ENCODE results near the gene SNX12. TPM values are rescaled to one million over a fixed set of nuclear protein-coding genes. Genes with fewer than 3 reads are reported as not detected.

SNX12 gene
- total and polyA plus RNA-seq, 2 experiments from 2014 or later = 28.5 to 75.3 TPM

- no peak within 1 kb of the TSS for H3K4me2 ChIP-seq
- Mint-ChIP-seq H3K36me3 (ENCODE audit: low read depth) (0 out of 3 replicates have a peak, but pooled peaks cover 5% of the 10 kb centered on the region), H3K27ac (no peak within 1 kb of the TSS), H3K27me3 (ENCODE audit: insufficient read depth, low read depth, poor library complexity) (peaks cover 2% of the 10 kb centered on the region), H3K9me3 (no peaks in the 10 kb centered on the region), H3K4me1 (peaks cover 35% of the 10 kb centered on the region), H3K4me3 (no peak within 1 kb of the TSS)
- H3K27me3 ChIP-seq (ENCODE audit: insufficient read depth) = peaks cover 11% of the 10 kb centered on the region; the same call in 1 of the 2 replicates
- no peaks in the 10 kb centered on the region for H4K20me1 ChIP-seq (replicated peaks; ENCODE audit: insufficient read depth)
- H3K9me2 ChIP-seq (ENCODE audit: insufficient read depth) = no peaks in the 10 kb centered on the region
- no peak for ATAC-seq
- H2AFZ ChIP-seq = no peak within 1 kb of the TSS
- no peak for DNase-seq (ENCODE audit: low spot score)
- H3F3A ChIP-seq (replicated peaks; ENCODE audit: low read depth) = 0 out of 2 replicates have a peak, but pooled peaks cover 5% of the 10 kb centered on the region
- TF ChIP-seq NANOG (IDR thresholded peaks at IDR 0.05; ENCODE audit: borderline replicate concordance) (no peak), REST (IDR thresholded peaks at IDR 0.05; ENCODE audit: unreplicated experiment) (no peak), ETS1 (IDR thresholded peaks at IDR 0.05) (no peak), EZH2phosphoT487 (IDR thresholded peaks at IDR 0.05; ENCODE audit: unreplicated experiment) (no peak), STAT1 (IDR thresholded peaks at IDR 0.05; ENCODE audit: unreplicated experiment) (no peak), EZH2 (IDR thresholded peaks at IDR 0.05; ENCODE audit: low read depth, unreplicated experiment) (no peak), CREB1 (CRISPR knock-in tag; IDR thresholded peaks at IDR 0.05; ENCODE audit: low read depth) (no peak), ZNF114 (CRISPR knock-in tag; IDR thresholded peaks at IDR 0.05) (no peak), JUNB (IDR thresholded peaks at IDR 0.05; ENCODE audit: unreplicated experiment) (no peak), ZNF331 (CRISPR knock-in tag; IDR thresholded peaks at IDR 0.05; ENCODE audit: low read depth) (no peak), CTCF (conservative IDR thresholded peaks at IDR 0.05; ENCODE audit: low read depth in 2 of 2) (no peak), POLR2AphosphoS5 (IDR thresholded peaks at IDR 0.05; ENCODE audit: low read depth) (no peak), ZNF462 (CRISPR knock-in tag; IDR thresholded peaks at IDR 0.05) (no peak)
- H3K79me2 ChIP-seq (replicated peaks; ENCODE audit: insufficient read depth) = 0 out of 2 replicates have a peak, but pooled peaks cover 1% of the 10 kb centered on the region
- H3K4me3 ChIP-seq = no peak within 1 kb of the TSS
- no peak within 1 kb of the TSS for H3K27ac ChIP-seq (ENCODE audit: low read depth)
- H3K4me1 ChIP-seq (ENCODE audit: insufficient read depth) = peaks cover 33% of the 10 kb centered on the region
- no peaks in the 10 kb centered on the region for H3K36me3 ChIP-seq (ENCODE audit: insufficient read depth)
Measured at GRCh38 chrX:71106427-71106826, 38.3 kb upstream of the SNX12 start, which contains the start of gene CXorf65. TSS of gene CXorf65 (minus strand) at chrX:71106740. CDS start at chrX:71106556, 184 bp downstream.
